ENCODE results near the gene HIPK4.
"Not testable (repeated sequence)": the region's sequence is repeated elsewhere in the genome, so short reads cannot be mapped to it uniquely, and the experiment has no call there.

DNA sequence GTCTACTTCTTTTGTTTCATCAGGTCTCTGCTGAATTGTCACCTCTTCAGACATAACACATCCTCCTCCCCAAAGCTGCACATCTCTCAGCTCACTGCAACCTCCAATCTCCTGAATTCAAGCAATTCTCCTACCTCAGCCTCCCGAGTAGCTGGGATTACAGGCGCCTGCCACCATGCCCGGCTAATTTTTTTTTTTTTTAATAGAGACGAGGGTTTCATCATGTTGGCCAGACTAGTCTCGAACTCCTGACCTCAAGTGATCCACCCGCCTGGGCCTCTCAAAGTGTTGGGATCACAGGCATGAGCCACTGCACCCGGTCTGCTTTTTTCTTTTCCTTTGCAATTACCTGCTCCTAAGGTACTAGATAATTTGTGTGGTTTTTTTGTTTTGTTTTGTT lies 42.8 kb upstream of the HIPK4 start:
- TF ChIP-seq, protein P1, sequence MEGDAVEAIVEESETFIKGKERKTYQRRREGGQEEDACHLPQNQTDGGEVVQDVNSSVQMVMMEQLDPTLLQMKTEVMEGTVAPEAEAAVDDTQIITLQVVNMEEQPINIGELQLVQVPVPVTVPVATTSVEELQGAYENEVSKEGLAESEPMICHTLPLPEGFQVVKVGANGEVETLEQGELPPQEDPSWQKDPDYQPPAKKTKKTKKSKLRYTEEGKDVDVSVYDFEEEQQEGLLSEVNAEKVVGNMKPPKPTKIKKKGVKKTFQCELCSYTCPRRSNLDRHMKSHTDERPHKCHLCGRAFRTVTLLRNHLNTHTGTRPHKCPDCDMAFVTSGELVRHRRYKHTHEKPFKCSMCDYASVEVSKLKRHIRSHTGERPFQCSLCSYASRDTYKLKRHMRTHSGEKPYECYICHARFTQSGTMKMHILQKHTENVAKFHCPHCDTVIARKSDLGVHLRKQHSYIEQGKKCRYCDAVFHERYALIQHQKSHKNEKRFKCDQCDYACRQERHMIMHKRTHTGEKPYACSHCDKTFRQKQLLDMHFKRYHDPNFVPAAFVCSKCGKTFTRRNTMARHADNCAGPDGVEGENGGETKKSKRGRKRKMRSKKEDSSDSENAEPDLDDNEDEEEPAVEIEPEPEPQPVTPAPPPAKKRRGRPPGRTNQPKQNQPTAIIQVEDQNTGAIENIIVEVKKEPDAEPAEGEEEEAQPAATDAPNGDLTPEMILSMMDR (conservative IDR thresholded peaks at IDR 0.05; ENCODE audit: low read depth, low read length), result not testable (repeated sequence)
- TF ChIP-seq EZH2phosphoT487 (IDR thresholded peaks at IDR 0.05; ENCODE audit: borderline replicate concordance, low read length); EZH2 (IDR thresholded peaks at IDR 0.05; ENCODE audit: low read length, unreplicated experiment): not testable (repeated sequence)

All from PC-3 (cell line).